HEK293T (cell line): ENCODE measurements around the gene ATP10A.

ENCODE experiments used
- CTCF ChIA-PET: fragments of 350-600 bp; formaldehyde crosslinking; extraction: SDS; loops from one replicate; lab custom pipeline; 2021; ENCODE audit warnings: antibody characterized with exemption, inconsistent platforms; lab: Yijun Ruan, JAX
- POLR2A ChIA-PET: fragments of 350-600 bp; formaldehyde crosslinking; extraction: SDS; loops from one replicate; lab custom pipeline; 2020; ENCODE audit warnings: antibody characterized with exemption, inconsistent platforms; lab: Yijun Ruan, JAX
- DNase-seq: peaks from one replicate; pipeline ENCODE4 v3.0.0; 2012; ENCODE audit warnings: mixed read lengths; ENCODE audit errors: extremely low spot score
- ARNT ChIP-seq: fragments of 450-650 bp; IDR thresholded peaks from 2 replicates; pipeline ENCODE4 v1.6.1; 2017; ENCODE audit warnings: mild to moderate bottlenecking
- BHLHE40 ChIP-seq: fragments of 450-650 bp; IDR thresholded peaks from 2 replicates; pipeline ENCODE4 v1.6.1; 2016; ENCODE audit warnings: mild to moderate bottlenecking, moderate library complexity, borderline replicate concordance
- CTBP1 ChIP-seq: fragments of 450-650 bp; IDR thresholded peaks from 2 replicates; pipeline ENCODE4 v1.6.1; 2016; ENCODE audit warnings: borderline replicate concordance
- ELF4 ChIP-seq: fragments of 450-650 bp; IDR thresholded peaks from 2 replicates; pipeline ENCODE4 v1.6.1; 2017; ENCODE audit warnings: antibody characterized with exemption
- FOXA1 ChIP-seq: fragments of 450-650 bp; IDR thresholded peaks from 2 replicates; pipeline ENCODE4 v1.6.1; 2016; ENCODE audit warnings: mild to moderate bottlenecking
- FOXK2 ChIP-seq: fragments of 450-650 bp; IDR thresholded peaks from 2 replicates; pipeline ENCODE4 v1.6.1; 2016; ENCODE audit warnings: mild to moderate bottlenecking
- FOXM1 ChIP-seq: fragments of 450-650 bp; IDR thresholded peaks from 2 replicates; pipeline ENCODE4 v1.6.1; 2017; ENCODE audit warnings: mild to moderate bottlenecking, borderline replicate concordance
- HDGF ChIP-seq: fragments of 450-650 bp; IDR thresholded peaks from 2 replicates; pipeline ENCODE4 v1.6.1; 2017; ENCODE audit warnings: antibody characterized with exemption, borderline replicate concordance
- L3MBTL2 ChIP-seq: fragments of 450-650 bp; conservative IDR thresholded peaks from 2 replicates; pipeline ENCODE4 v1.6.1; 2016; ENCODE audit warnings: mild to moderate bottlenecking
- LEF1 ChIP-seq: fragments of 450-650 bp; IDR thresholded peaks from 2 replicates; pipeline ENCODE4 v1.6.1; 2017; ENCODE audit warnings: mild to moderate bottlenecking, borderline replicate concordance
- NFRKB ChIP-seq: fragments of 450-650 bp; IDR thresholded peaks from 2 replicates; pipeline ENCODE4 v1.6.1; 2016; ENCODE audit warnings: mild to moderate bottlenecking, moderate library complexity
- SP1 ChIP-seq: fragments of 450-650 bp; IDR thresholded peaks from 2 replicates; pipeline ENCODE4 v1.6.1; 2017
- SUZ12 ChIP-seq: fragments of 450-650 bp; IDR thresholded peaks from 2 replicates; pipeline ENCODE4 v1.6.1; 2016; ENCODE audit warnings: mild to moderate bottlenecking
- TARDBP ChIP-seq: fragments of 450-650 bp; IDR thresholded peaks from 2 replicates; pipeline ENCODE4 v1.6.1; 2016
- ZNF384 ChIP-seq: fragments of 450-650 bp; IDR thresholded peaks from 2 replicates; pipeline ENCODE4 v1.6.1; 2016
- TF ChIP-seq, protein P1 (sequence below): fragments of 450-650 bp; IDR thresholded peaks from 2 replicates; pipeline ENCODE4 v1.6.1; 2016

The ATP10A gene

DNA sequence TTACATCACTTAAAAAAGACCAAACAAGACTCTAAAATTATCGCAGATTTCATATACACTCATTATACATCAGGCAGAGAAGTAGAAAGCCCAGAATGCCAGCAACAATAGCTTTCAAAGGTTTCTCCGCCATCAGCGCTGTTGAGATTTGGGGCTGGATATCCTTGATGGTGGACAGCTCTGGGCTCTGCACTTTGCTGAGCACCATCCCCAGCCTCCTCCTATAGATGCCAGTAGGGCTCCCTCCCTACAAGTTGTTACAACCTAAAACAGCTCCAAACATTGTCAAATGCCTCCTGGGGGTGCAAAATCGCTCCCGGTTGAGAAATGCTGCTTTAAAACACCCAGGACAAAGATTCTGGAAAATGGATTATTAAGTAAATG lies 73.5 kb downstream of the ATP10A start:
- DNase-seq: no peak
- ChIA-PET CTCF (no interaction called here), POLR2A (no interaction called here)
- no peak for TF ChIP-seq FOXK2

DNA sequence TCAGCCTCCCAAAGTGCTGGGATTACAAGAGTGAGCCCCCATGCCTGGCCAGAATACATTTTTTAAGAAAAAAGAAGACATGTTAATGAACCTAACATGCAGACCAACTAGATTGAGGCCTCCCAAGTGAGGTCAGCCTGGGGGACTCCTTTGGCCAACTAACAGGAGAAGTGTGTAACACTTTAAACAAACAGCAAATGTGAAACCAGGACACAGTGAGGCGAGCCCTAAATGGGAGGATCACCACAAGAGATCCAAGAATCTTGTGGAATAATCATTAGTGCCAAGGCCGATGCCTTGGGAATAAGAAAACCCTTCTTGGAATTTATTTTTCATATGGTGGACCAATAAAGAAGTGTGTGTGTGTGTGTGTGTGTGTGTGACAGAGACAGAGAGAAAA lies 73.9 kb downstream of the ATP10A start:
- TF ChIP-seq ARNT: no peak
- TF ChIP-seq TARDBP: no peak
- TF ChIP-seq FOXM1: no peak
- no peak for TF ChIP-seq FOXK2
- no peak for TF ChIP-seq SP1
- TF ChIP-seq, protein P1, sequence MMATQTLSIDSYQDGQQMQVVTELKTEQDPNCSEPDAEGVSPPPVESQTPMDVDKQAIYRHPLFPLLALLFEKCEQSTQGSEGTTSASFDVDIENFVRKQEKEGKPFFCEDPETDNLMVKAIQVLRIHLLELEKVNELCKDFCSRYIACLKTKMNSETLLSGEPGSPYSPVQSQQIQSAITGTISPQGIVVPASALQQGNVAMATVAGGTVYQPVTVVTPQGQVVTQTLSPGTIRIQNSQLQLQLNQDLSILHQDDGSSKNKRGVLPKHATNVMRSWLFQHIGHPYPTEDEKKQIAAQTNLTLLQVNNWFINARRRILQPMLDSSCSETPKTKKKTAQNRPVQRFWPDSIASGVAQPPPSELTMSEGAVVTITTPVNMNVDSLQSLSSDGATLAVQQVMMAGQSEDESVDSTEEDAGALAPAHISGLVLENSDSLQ: no peak
- TF ChIP-seq L3MBTL2: no peak
- no peak for TF ChIP-seq HDGF
- TF ChIP-seq FOXA1: no peak
- TF ChIP-seq BHLHE40: no peak
- no peak for TF ChIP-seq LEF1
- no peak for TF ChIP-seq NFRKB
- no peak for TF ChIP-seq ELF4
- no peak for TF ChIP-seq ZNF384
- ChIA-PET POLR2A (no interaction called here), CTCF (no interaction called here)
- DNase-seq: no peak

DNA sequence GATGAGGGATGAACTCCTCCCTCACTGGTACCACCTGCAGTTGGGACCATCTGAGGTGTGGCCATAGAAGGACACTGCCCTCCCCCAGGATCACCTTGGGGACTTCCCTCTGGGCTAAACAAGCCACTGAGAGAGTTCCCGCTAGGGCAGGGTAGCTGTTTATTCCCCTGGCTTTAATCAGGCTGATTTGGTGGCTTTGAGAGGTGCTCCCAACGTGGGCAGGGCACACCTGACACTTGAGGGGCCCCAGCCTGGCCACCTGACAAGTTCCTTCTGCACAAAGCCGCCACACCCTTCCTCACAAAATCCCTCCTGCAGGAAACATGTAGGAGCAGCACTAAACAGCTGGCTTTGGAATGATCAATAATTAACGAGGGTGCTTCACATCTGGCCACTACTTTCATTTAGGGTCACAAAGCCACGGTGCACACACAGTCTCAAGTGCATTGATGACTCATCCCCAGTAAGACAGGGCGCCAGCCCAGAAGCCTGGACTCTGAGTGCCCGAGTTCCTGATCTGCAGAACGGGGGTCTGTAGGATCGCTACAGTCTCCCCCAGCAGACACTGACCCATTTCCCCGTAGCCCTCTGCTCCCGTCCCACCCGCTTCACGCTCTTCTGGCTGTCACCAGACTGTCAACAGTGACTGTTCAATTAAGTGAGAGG lies 75.1 kb downstream of the ATP10A start:
- ChIA-PET POLR2A (no interaction called here), CTCF (no interaction called here)
- DNase-seq: no peak
- TF ChIP-seq TARDBP (no peak), LEF1 (no peak)

DNA sequence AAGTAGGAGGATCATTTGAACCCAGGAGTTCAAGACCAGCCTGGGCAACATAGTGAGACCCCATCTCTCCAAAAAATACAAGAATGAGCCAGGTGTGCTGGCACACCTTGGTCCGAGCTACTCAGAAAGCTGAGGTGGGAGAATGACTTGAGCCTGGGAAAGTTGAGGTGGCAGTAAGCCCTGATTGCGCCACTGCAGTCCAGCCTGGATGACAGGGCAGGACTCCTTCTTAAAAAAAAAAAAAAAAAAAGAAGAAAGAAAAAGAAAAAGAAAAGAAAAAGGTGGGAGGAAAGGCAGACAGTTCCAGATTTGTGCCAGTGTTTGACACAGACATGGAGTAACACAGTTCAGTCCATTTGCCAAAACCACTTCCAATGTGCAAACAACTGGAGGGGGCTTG lies 75.7 kb downstream of the ATP10A start:
- CTCF ChIA-PET: no interaction called here
- TF ChIP-seq LEF1 (no peak), FOXK2 (no peak), NFRKB (no peak), SUZ12 (no peak), BHLHE40 (no peak), FOXA1 (no peak), SP1 (no peak), L3MBTL2 (no peak), ELF4 (no peak), ARNT (no peak), CTBP1 (no peak), FOXM1 (no peak), TARDBP (no peak), HDGF (no peak), ZNF384 (no peak)
- TF ChIP-seq, protein P1: no peak
- DNase-seq: no peak
- POLR2A ChIA-PET: no interaction called here

DNA sequence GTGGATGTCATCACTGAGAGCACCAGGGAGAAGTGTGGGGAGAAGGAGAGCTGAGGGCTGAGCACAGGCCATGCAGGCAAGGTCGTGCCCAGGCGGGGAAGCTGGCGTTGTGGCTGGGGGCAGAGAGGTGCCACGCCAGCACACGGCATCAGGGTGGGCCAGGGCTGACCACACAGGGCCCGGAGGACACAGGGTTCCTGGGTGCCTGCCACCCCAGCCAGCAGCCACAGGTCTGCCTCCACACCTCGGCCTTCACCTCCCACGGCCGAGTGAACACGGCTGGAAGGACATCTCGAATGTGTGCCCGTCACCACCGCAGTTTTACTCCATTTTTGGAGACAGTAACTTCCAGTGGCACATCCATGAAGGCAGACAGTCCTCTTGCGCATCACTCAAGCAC lies 77.1 kb downstream of the ATP10A start:
- no peak for DNase-seq
- POLR2A ChIA-PET: no interaction called here
- TF ChIP-seq FOXM1 (no peak), TARDBP (no peak), ZNF384 (no peak), FOXA1 (no peak), ELF4 (no peak), LEF1 (no peak), HDGF (no peak), CTBP1 (no peak), SUZ12 (no peak), BHLHE40 (no peak), FOXK2 (no peak), L3MBTL2 (no peak), ARNT (no peak), SP1 (no peak), NFRKB (no peak)
- TF ChIP-seq, protein P1: no peak
- CTCF ChIA-PET: no interaction called here

DNA sequence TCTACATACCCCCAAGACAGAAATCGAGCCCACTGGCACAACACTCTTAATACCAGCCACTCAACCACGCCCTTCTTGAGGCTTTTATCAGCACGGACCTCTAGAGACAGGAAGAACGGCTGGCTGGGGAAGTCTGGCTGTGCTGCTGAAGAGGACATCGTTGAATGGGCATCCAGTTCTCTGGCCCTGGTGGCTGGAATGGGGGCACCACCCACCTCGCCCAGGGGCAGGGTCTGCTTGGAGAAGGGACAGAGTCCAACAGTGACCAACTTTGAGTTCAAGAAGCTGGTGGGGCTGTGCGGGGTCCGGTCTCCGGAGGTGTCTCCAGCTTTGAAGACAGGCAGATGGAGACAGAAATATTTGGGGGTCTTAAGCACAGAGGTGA lies 77.5 kb downstream of the ATP10A start:
- ChIA-PET POLR2A (no interaction called here), CTCF (no interaction called here)
- DNase-seq: no peak
- TF ChIP-seq HDGF: no peak
- TF ChIP-seq SP1: no peak
- TF ChIP-seq SUZ12: no peak
- no peak for TF ChIP-seq NFRKB
- TF ChIP-seq FOXA1: no peak
- no peak for TF ChIP-seq LEF1
- TF ChIP-seq, protein P1: no peak
- TF ChIP-seq FOXM1: no peak
